Nephron progenitor cell (in vitro differentiated cells): ENCODE data around the gene RABL6.

Experiments used
- DNase-seq: peaks from one replicate; pipeline ENCODE4 v3.0.0; 2021
- H3K27ac Mint-ChIP-seq: 2 replicates; pipeline ENCODE4 v1.8.0; 2021; ENCODE audit warnings: mild to moderate bottlenecking, moderate library complexity, mixed read lengths
- H3K27me3 Mint-ChIP-seq: 2 replicates; pipeline ENCODE4 v1.8.0; 2021; ENCODE audit warnings: mild to moderate bottlenecking, low read depth, mixed read lengths; ENCODE audit not compliant: poor library complexity
- H3K36me3 Mint-ChIP-seq: 2 replicates; pipeline ENCODE4 v1.8.0; 2021; ENCODE audit warnings: low read depth, mixed read lengths
- H3K4me1 Mint-ChIP-seq: 2 replicates; pipeline ENCODE4 v1.8.0; 2021; ENCODE audit warnings: mixed read lengths
- H3K4me3 Mint-ChIP-seq: 2 replicates; pipeline ENCODE4 v1.8.0; 2021; ENCODE audit warnings: mild to moderate bottlenecking, moderate library complexity, mixed read lengths
- H3K9me3 Mint-ChIP-seq: 2 replicates; pipeline ENCODE4 v1.8.0; 2021; ENCODE audit warnings: mild to moderate bottlenecking, moderate library complexity, mixed read lengths
- CTCF ChIP-seq: fragments of 200-600 bp; sonication (generic); IDR thresholded peaks from 2 replicates; pipeline ENCODE4 v1.5.0; 2021; ENCODE audit warnings: antibody characterized with exemption

The RABL6 gene

DNA sequence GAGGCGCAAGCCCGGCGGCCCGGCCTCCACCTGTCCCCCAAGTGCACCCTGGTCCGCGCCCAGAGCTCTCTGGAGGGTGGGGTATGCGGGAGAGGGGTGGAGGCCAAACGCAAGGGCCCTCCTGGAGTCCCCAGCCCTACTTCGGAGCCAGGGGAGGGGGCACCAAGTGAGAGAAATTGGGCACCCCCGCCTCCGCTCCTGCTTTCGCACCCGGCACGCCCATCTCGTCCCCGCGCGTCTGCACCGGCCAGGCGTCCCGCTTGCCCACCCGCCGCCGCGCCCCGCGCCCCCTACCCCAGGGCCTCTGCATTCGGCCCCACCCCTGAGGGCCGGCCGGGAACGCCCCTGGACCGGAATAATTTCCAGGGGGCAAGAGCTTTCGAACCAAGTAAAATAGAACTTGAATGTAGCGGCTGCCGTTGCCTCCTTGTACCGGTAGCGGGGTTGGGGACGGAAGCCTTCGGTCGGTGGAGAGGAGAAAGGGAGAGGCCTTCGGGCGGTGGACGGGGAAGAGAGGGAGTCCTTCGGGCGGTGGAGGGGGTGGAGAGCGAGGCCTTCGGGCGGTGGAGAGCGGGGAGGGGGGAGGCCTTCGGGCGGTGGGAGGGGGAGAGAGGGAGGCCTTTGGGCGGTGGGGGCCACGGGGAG, 40.8 kb downstream of the RABL6 start:
- Mint-ChIP-seq H3K27me3 (peaks cover 9% of the 10 kb centered on the region), H3K4me3 (peak overlapping the region; percentile 94), H3K9me3 (no peaks in the 10 kb centered on the region), H3K4me1 (peaks cover 9% of the 10 kb centered on the region), H3K27ac (no peak overlapping the region), H3K36me3 (no peaks in the 10 kb centered on the region)
- DNase-seq: peak; percentile 63
- TF ChIP-seq CTCF: no peak

DNA sequence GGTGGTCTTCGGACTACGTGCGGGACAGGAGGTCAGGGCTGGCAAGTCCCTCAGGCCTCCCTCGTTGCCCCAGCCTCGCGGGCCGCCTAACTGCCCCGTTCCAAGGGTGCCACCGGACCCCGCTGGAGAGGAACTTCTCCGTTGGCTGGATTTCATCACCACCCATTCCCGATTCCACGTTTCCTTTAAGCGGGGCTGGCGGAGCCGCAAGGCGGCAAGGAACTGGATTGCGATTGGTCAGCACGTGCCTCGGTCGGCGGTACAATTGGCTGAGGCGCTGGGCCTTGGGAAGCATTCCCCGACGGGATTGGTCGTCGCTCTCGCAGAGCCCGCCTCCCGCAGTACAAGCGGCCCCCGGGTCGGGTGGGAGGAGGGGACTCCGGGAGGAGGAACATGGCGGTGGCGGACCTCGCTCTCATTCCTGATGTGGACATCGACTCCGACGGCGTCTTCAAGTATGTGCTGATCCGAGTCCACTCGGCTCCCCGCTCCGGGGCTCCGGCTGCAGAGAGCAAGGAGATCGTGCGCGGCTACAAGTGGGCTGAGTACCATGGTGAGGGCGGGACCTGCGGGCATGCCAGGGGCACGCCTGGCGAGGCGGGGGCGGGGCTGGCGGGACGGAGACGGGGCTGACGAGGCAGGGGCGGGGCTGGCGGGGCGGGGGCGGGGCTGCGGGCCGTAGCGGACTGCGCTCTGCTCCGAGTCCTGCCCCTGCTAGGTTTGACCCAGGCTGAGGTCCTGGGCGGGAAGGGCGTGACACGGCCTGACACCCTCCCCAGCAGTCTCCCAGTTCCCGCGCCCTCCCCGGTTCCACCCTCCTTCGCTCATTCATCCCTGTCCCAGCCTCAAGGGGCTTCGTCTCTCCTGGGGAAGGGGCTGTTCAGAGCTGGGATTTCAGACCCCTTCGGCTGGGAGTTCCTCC, 41.6 kb downstream of the RABL6 start, which contains the start of gene PHPT1:
Gene PHPT1, plus strand, starts transcription at position 372 of the 922 bp plus-strand sequence. Its CDS starts 22 bp downstream, at position 394.
- Mint-ChIP-seq H3K9me3 (no peaks in the 10 kb centered on the region), H3K27me3 (peaks cover 9% of the 10 kb centered on the region), H3K4me1 (peaks cover 9% of the 10 kb centered on the region), H3K36me3 (no peaks in the 10 kb centered on the region), H3K27ac (peak within 1 kb of the TSS; percentile 96), H3K4me3 (peak within 1 kb of the TSS; percentile 94)
- TF ChIP-seq CTCF: no peak
- peak; percentile 97 for DNase-seq

DNA sequence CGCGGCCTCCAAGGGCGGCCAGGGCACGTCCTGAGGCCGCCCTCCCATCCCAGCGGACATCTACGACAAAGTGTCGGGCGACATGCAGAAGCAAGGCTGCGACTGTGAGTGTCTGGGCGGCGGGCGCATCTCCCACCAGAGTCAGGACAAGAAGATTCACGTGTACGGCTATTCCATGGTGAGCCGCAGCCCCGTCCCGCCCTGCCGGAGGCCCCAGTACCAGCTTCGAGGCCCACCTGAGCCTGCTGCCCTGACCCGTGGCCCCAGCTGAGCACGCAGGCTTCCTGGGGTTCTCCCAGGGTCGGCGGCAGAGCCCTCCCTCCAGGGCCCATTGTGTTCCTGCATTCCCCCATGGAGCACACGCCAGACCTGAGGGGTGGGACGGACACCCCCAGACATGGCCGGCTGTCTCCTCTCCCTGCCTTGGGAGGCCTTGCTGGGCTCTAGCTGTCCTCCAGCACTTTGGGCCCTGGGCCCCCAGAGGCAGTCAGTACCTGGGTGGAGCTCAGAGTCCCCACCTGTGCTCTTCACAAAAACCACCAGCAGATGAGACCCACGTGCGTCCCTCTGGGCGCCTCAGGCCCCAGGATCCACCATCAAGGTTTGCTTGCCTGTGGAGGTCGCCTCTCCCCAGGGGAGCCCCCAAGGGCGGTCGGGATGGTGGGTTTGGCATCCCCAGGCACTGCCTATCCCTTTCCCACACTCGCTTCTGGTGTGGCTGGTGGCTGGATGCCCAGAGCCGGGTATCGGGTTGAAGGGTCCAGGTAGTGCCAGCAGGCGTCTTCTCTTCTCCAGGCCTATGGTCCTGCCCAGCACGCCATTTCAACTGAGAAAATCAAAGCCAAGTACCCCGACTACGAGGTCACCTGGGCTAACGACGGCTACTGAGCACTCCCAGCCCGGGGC, 42.5 kb downstream of the RABL6 start:
- Mint-ChIP-seq H3K27me3 (peaks cover 9% of the 10 kb centered on the region), H3K4me1 (peaks cover 9% of the 10 kb centered on the region), H3K4me3 (peak overlapping the region; percentile 94), H3K36me3 (no peaks in the 10 kb centered on the region), H3K9me3 (no peaks in the 10 kb centered on the region), H3K27ac (peak overlapping the region; percentile 51)
- TF ChIP-seq CTCF: no peak
- no peak for DNase-seq

DNA sequence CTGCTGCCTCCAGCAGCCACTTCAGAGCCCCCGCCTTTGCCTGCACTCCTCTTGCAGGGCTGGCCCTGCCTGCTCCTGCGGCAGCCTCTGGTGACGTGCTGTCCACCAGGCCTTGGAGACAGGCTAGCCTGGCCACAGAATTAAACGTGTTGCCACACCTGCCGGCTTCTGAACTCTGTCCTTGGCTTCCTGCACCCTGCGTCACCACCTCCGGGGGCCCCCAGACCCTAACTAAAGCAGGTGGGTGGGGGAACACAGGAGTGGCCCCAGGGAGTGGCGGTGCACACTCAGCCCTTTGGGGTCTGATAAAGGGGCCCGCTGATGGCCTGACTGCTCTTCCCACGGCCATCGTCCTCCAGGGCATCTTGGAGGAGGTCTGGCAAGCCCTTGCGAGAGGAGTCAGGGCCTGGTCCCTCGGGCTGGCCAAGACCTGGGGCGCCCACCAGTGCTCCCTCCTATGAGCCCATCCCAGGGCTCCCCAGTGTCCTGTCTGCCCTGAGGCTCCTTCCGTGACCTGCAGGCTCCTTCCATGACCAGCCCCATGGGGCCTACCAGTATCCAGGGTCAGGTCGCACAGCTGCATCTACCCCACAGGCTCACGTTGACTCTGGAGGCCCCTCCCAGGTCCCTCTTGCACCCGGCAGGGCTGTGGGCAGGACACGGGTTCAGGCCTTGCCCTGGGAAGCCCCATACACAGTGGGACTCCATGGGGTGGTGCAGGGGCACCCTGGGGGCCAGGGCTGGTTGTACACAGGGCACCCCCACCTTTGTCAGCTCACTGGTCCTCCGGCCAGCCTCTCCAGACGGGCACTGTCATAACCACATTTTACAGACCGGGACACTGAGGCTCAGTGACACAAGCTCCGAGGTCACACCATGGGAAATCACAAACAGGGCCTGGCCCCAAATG, 43.4 kb downstream of the RABL6 start:
- no peak overlapping the region for H3K27ac Mint-ChIP-seq
- H3K36me3 Mint-ChIP-seq: no peaks in the 10 kb centered on the region
- H3K9me3 Mint-ChIP-seq: no peaks in the 10 kb centered on the region
- no peak for DNase-seq
- peaks cover 9% of the 10 kb centered on the region for H3K4me1 Mint-ChIP-seq
- H3K27me3 Mint-ChIP-seq: peaks cover 9% of the 10 kb centered on the region
- H3K4me3 Mint-ChIP-seq: peak overlapping the region; percentile 70
- no peak for TF ChIP-seq CTCF
